Endothelial cell of umbilical vein (primary cell): ENCODE results near the gene NFATC2IP. TPM values are rescaled to one million over a fixed set of nuclear protein-coding genes. Genes with fewer than 3 reads are reported as not detected.

Experiments used
- BruUV-seq: library from RNA; stranded (reverse); fragments of 400-500 nt; replicated peaks from 2 replicates; lab custom pipeline; 2021; lab: Mats Ljungman, UMichigan
- CTCF ChIA-PET: fragments of 300-600, 350-600 bp; sonication (Branson Sonifier 250); formaldehyde crosslinking; loops from one replicate; lab custom pipeline; 2021; ENCODE audit warnings: antibody characterized with exemption, inconsistent platforms; lab: Charles Lee
- POLR2A ChIA-PET: fragments of 300-600, 350-600 bp; sonication (Branson Sonifier 250); formaldehyde crosslinking; loops from one replicate; lab custom pipeline; 2021; ENCODE audit warnings: antibody characterized with exemption, inconsistent platforms; lab: Charles Lee
- DNase-seq: peaks from one replicate; pipeline ENCODE4 v3.0.0-alpha.2; 2011; ENCODE audit warnings: low read depth, low spot score
- FAIRE-seq: peaks from 2 replicates; lab custom pipeline; 2011; peaks lifted over from hg19 to GRCh38; lab: Jason Lieb, UNC
- H2AFZ ChIP-seq: 2 replicates; pipeline ENCODE4 v1.6.0; 2012; ENCODE audit warnings: low read depth, low read length, control low read depth, inconsistent platforms
- H3K27ac ChIP-seq: 2 replicates; pipeline ENCODE4 v1.5.1; 2011; ENCODE audit warnings: low read depth, mild to moderate bottlenecking, control low read depth, low read length, moderate library complexity; ENCODE audit not compliant: insufficient read depth
- H3K27me3 ChIP-seq, 2 experiments: 2 replicates each; pipeline versions ENCODE4 v1.6.0 to v1.6.1; 2011; ENCODE audit warnings: low read length in 2 of 2, mixed read lengths in 1 of 2; ENCODE audit not compliant: control insufficient read depth in 2 of 2, insufficient read depth in 2 of 2
- H3K36me3 ChIP-seq, 2 experiments: 2 replicates in 1 of 2; 3 replicates in 1 of 2; pipeline ENCODE4 v1.5.1; 2011; ENCODE audit warnings: low read length in 2 of 2, mild to moderate bottlenecking in 1 of 2, moderate library complexity in 1 of 2; ENCODE audit not compliant: control insufficient read depth in 2 of 2, insufficient read depth in 2 of 2; ENCODE audit errors: extremely low read depth in 1 of 2
- H3K4me1 ChIP-seq: 3 replicates; pipeline ENCODE4 v1.5.1; 2011; ENCODE audit warnings: mild to moderate bottlenecking, low read length; ENCODE audit not compliant: control insufficient read depth, insufficient read depth; ENCODE audit errors: extremely low read depth
- H3K4me2 ChIP-seq: 2 replicates; pipeline ENCODE4 v1.6.1; 2011; ENCODE audit warnings: low read length, control low read depth, mixed read lengths; ENCODE audit not compliant: insufficient read depth
- H3K4me3 ChIP-seq, 3 experiments: fragments of 200-600 bp in 1 of 3; sonication (generic), shearing (Covaris generic) in 1 of 3; replicated peaks in 1 of 3; 2 replicates each; pipeline ENCODE4 v1.5.1; 2011 to 2016; ENCODE audit warnings: control low read depth in 3 of 3, low read length in 3 of 3, mild to moderate bottlenecking in 2 of 3, inconsistent platforms in 1 of 3, low read depth in 1 of 3, moderate library complexity in 1 of 3; ENCODE audit not compliant: insufficient read depth in 1 of 3
- H3K79me2 ChIP-seq: 2 replicates; pipeline ENCODE4 v1.6.0; 2012; ENCODE audit warnings: low read length, inconsistent platforms; ENCODE audit not compliant: control insufficient read depth, insufficient read depth
- H3K9ac ChIP-seq: replicated peaks from 2 replicates; pipeline ENCODE3; 2011; ENCODE audit warnings: low read length, control low read depth; ENCODE audit not compliant: insufficient read depth; ENCODE audit errors: extremely low read depth
- H3K9me1 ChIP-seq: replicated peaks from 3 replicates; pipeline ENCODE4 v1.6.0; 2011; ENCODE audit warnings: mild to moderate bottlenecking, low read length; ENCODE audit not compliant: control insufficient read depth, insufficient read depth; ENCODE audit errors: extremely low read depth
- H3K9me3 ChIP-seq: replicated peaks from 2 replicates; pipeline ENCODE4 v1.5.1; 2012; ENCODE audit warnings: low read length, inconsistent platforms; ENCODE audit not compliant: control insufficient read depth, insufficient read depth
- H4K20me1 ChIP-seq: replicated peaks from 2 replicates; pipeline ENCODE3; 2011; ENCODE audit warnings: mild to moderate bottlenecking, low read length; ENCODE audit not compliant: control insufficient read depth, insufficient read depth; ENCODE audit errors: extremely low read depth
- CTCF ChIP-seq, 2 donors: IDR thresholded peaks; 1 replicate in 1 of 2; 2 replicates in 1 of 2; pipeline ENCODE4 v1.5.1; 2011; ENCODE audit warnings: low read length in 2 of 2, mild to moderate bottlenecking in 2 of 2, moderate library complexity in 2 of 2, control low read depth in 1 of 2, inconsistent platforms in 1 of 2, low read depth in 1 of 2; ENCODE audit not compliant: insufficient read depth in 1 of 2; ENCODE audit errors: extremely low read depth in 1 of 2
- EZH2 ChIP-seq: IDR thresholded peaks from 2 replicates; pipeline ENCODE4 v1.6.1; 2012; ENCODE audit warnings: borderline replicate concordance, low read depth, mild to moderate bottlenecking, moderate library complexity, low read length, inconsistent platforms; ENCODE audit not compliant: severe bottlenecking
- FOS ChIP-seq: IDR thresholded peaks from 2 replicates; pipeline ENCODE4 v1.6.1; 2011; ENCODE audit warnings: mild to moderate bottlenecking, low read length, moderate library complexity, borderline replicate concordance; ENCODE audit not compliant: insufficient read depth
- GATA2 ChIP-seq: IDR thresholded peaks from 2 replicates; pipeline ENCODE4 v1.7.0; 2011; ENCODE audit warnings: low read depth, mild to moderate bottlenecking, moderate library complexity, mixed read lengths, low read length; ENCODE audit not compliant: insufficient read length, insufficient read depth
- JUN ChIP-seq: IDR thresholded peaks from 2 replicates; pipeline ENCODE4 v1.6.1; 2011; ENCODE audit warnings: borderline replicate concordance, low read depth; ENCODE audit not compliant: insufficient read length, insufficient read depth
- MYC ChIP-seq: IDR thresholded peaks from one replicate; pipeline ENCODE4 v1.6.1; 2011; ENCODE audit warnings: mild to moderate bottlenecking, low read depth, low read length
- POLR2A ChIP-seq: IDR thresholded peaks from 2 replicates; pipeline ENCODE4 v1.6.1; 2012; ENCODE audit warnings: low read depth, mild to moderate bottlenecking, control low read depth, low read length
- POLR2AphosphoS5 ChIP-seq: IDR thresholded peaks from 2 replicates; pipeline ENCODE4 v1.6.1; 2012; ENCODE audit warnings: low read depth, mild to moderate bottlenecking, control low read depth, low read length, moderate library complexity; ENCODE audit not compliant: insufficient read depth
- dilution Hi-C: fragments of 300-500 bp; cut with MboI; formaldehyde crosslinking; loops from one replicate; pipeline ENCODE4 v1.15.0; 2019; ENCODE audit warnings: low sequenced_read_pairs; ENCODE audit not compliant: extremely low pct_ligation_motif_present
- intact Hi-C: fragments of 100-400 bp; cut with micrococcal nuclease; formaldehyde crosslinking; loops from one replicate; pipeline ENCODE4 v1.10.0; 2022
- polyA plus RNA-seq, 4 experiments: library from polyadenylated mRNA; depleted of rRNA in 3 of 4; stranded (reverse) in 3 of 4; unstranded in 1 of 4; fragments of >200 nt; gene quantifications; 2 replicates each; pipeline versions ENCODE4 v1.2.1 to v1.2.3, GENCODE V29; 2011 to 2012; ENCODE audit warnings: missing spikeins in 1 of 4
- total RNA-seq: library from RNA; stranded (reverse); gene quantifications from 2 replicates; pipeline ENCODE4 v1.2.3, GENCODE V29; 2021
- TF ChIP-seq, protein P1 (sequence below): IDR thresholded peaks from 2 replicates; pipeline ENCODE4 v1.6.1; 2011; ENCODE audit not compliant: insufficient read depth, insufficient read length

The NFATC2IP gene
- total and polyA plus RNA-seq, 2 donors (not counting 3 experiments of a cell fraction or from before 2014, with no cell fraction given), result 64.1 to 69.6 TPM

DNA sequence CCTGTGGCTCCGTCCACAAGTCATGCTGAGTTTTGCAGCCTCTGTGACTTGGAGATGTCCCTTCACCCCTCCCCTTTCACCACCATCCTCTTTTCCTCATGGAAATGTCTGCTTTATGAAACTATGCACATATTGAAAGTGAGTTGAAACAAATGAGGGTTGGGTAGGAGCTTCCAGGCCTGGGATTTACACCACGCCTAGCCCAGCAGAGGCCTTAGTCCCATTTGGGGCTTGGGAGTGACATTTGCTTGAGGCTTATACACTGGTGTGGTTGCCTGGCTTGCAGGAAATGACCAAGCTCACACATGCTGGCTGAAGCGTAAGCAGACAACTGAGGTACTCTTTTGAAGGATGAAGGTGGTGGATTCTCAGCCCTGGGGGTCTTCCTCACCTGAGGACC, 13.3 kb downstream of the NFATC2IP start:
- POLR2A ChIA-PET, result no interaction called here
- dilution Hi-C loops, result no loop called here
- Histone ChIP-seq H3K36me3 (peaks cover 12 to 29% of the 10 kb centered on the region in 2 experiments), H3K79me2 (no peaks in the 10 kb centered on the region), H3K4me2 (no peak overlapping the region), H3K9ac (no peak overlapping the region), H3K27me3 (no peaks in the 10 kb centered on the region), H3K4me1 (no peaks in the 10 kb centered on the region), H4K20me1 (no peaks in the 10 kb centered on the region), H3K4me3 (no peak overlapping the region), H3K9me1 (no peaks in the 10 kb centered on the region), H3K27ac (no peak overlapping the region), H3K9me3 (no peaks in the 10 kb centered on the region), H2AFZ (no peak overlapping the region)
- FAIRE-seq (no peak), DNase-seq (no peak)
- no TSS peak for BruUV-seq
- no peak for TF ChIP-seq POLR2A
- CTCF ChIA-PET, result interaction anchor here (1.4 kb wide), 1 partner anchor 10 kb away, joined by 5 read pairs; no protein-coding TSS in a partner anchor
- intact Hi-C loops, result no loop called here

DNA sequence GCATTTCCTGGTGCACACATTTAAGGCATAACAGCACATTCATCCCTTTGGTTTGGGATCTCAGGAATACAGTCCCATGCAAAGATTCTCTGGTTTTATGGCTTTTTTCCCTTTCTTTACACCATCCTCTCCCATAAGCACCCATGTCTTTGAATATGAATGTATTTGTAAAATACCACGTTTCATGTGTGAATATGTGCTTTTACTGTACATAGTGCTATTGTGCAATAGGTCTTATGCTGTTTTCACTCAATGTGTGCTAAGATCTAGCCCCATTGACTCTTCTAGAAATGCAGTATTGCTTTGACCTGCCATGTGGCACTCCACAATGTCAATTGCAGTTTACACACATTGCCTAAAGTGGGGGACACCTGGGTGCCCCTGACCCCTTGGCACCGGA, 13.8 kb downstream of the NFATC2IP start:
- FAIRE-seq (no peak), DNase-seq (no peak)
- TF ChIP-seq POLR2AphosphoS5 (no peak), CTCF (IDR thresholded peaks at IDR 0.05; ENCODE audit: extremely low read depth in 1 of 2, insufficient read depth in 1 of 2, low read depth in 1 of 2, low read length in 2 of 2) (no peak), EZH2 (no peak), MYC (no peak), GATA2 (no peak), POLR2A (no peak), FOS (no peak), JUN (no peak)
- TF ChIP-seq, protein P1, sequence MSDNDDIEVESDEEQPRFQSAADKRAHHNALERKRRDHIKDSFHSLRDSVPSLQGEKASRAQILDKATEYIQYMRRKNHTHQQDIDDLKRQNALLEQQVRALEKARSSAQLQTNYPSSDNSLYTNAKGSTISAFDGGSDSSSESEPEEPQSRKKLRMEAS, result no peak
- Histone ChIP-seq H3K36me3 (peaks cover 12 to 28% of the 10 kb centered on the region in 2 experiments), H2AFZ (no peak overlapping the region), H3K9me1 (no peaks in the 10 kb centered on the region), H3K4me3 (no peak overlapping the region), H3K27ac (no peak overlapping the region), H3K9me3 (no peaks in the 10 kb centered on the region), H3K4me2 (no peak overlapping the region), H3K4me1 (no peaks in the 10 kb centered on the region), H4K20me1 (no peaks in the 10 kb centered on the region), H3K79me2 (no peaks in the 10 kb centered on the region), H3K27me3 (no peaks in the 10 kb centered on the region), H3K9ac (no peak overlapping the region)
- dilution Hi-C loops, result no loop called here
- ChIA-PET CTCF (no interaction called here), POLR2A (no interaction called here)
- intact Hi-C loops, result no loop called here
- BruUV-seq, result no TSS peak
